HL-60 (cell line): ENCODE results near the gene ATP11A.
A peak's percentile ranks its signal among the peaks of the same experiment; 100 is the strongest.

Source experiments
- DNase-seq, 2 experiments: peaks; one replicate each; pipeline ENCODE4 v3.0.0-alpha.2; 2010 to 2020; ENCODE audit warnings: low read depth in 1 of 2, low spot score in 1 of 2
- H3K27ac ChIP-seq: fragments of 250-450 bp; sonication (Bioruptor Pico); replicated peaks from 2 replicates; pipeline ENCODE4 v1.5.1; 2020; ENCODE audit warnings: mild to moderate bottlenecking, moderate library complexity
- H3K27me3 ChIP-seq: fragments of 250-450 bp; sonication (Bioruptor Pico); 2 replicates; pipeline ENCODE4 v1.5.1; 2021; ENCODE audit warnings: mild to moderate bottlenecking, moderate library complexity; ENCODE audit not compliant: insufficient read depth, poor library complexity, severe bottlenecking
- H3K4me3 ChIP-seq: replicated peaks from 2 replicates; pipeline ENCODE4 v1.5.1; 2011; ENCODE audit warnings: mild to moderate bottlenecking, control low read depth, low read length; ENCODE audit not compliant: insufficient read depth
- GABPA ChIP-seq: IDR thresholded peaks from 2 replicates; pipeline ENCODE4 v1.6.1; 2012; ENCODE audit warnings: low read depth
- POLR2AphosphoS5 ChIP-seq: IDR thresholded peaks from 2 replicates; pipeline ENCODE4 v1.6.1; 2012; ENCODE audit warnings: low read depth
- SPI1 ChIP-seq: IDR thresholded peaks from 2 replicates; pipeline ENCODE4 v1.6.1; 2012; ENCODE audit warnings: low read depth, mild to moderate bottlenecking, borderline replicate concordance
- TF ChIP-seq, protein P1 (sequence below): IDR thresholded peaks from one replicate; pipeline ENCODE4 v1.5.1; 2011; ENCODE audit warnings: low read length, control low read depth, inconsistent platforms; ENCODE audit not compliant: insufficient read depth
- TF ChIP-seq, protein P2 (sequence below): IDR thresholded peaks from 2 replicates; pipeline ENCODE4 v1.6.1; 2012; ENCODE audit warnings: low read depth; ENCODE audit not compliant: insufficient replicate concordance

ATP11A gene

DNA sequence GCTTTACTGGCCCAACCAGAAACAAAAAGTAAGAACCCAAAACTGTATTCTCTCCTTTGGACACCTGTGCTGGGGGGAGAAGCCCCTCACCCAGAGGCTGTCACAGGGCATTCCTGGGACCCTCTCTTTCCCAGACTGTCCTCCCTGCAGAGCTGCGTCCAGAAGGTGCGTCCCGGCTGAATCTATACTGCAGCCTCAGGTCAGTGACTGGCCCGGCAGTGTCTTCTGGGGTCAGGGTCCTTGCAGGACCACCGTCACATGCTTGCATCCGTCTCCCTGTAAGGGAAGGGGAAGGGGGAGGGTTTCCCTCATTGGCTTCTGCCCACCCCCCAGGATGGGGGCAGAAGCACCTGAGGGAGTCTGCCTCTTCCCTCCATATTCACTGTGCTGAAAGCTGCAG, 76.5 kb downstream of the ATP11A start:
- TF ChIP-seq GABPA (no peak), POLR2AphosphoS5 (no peak), SPI1 (no peak)
- TF ChIP-seq, protein P1, sequence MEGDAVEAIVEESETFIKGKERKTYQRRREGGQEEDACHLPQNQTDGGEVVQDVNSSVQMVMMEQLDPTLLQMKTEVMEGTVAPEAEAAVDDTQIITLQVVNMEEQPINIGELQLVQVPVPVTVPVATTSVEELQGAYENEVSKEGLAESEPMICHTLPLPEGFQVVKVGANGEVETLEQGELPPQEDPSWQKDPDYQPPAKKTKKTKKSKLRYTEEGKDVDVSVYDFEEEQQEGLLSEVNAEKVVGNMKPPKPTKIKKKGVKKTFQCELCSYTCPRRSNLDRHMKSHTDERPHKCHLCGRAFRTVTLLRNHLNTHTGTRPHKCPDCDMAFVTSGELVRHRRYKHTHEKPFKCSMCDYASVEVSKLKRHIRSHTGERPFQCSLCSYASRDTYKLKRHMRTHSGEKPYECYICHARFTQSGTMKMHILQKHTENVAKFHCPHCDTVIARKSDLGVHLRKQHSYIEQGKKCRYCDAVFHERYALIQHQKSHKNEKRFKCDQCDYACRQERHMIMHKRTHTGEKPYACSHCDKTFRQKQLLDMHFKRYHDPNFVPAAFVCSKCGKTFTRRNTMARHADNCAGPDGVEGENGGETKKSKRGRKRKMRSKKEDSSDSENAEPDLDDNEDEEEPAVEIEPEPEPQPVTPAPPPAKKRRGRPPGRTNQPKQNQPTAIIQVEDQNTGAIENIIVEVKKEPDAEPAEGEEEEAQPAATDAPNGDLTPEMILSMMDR: no peak
- TF ChIP-seq, protein P2, sequence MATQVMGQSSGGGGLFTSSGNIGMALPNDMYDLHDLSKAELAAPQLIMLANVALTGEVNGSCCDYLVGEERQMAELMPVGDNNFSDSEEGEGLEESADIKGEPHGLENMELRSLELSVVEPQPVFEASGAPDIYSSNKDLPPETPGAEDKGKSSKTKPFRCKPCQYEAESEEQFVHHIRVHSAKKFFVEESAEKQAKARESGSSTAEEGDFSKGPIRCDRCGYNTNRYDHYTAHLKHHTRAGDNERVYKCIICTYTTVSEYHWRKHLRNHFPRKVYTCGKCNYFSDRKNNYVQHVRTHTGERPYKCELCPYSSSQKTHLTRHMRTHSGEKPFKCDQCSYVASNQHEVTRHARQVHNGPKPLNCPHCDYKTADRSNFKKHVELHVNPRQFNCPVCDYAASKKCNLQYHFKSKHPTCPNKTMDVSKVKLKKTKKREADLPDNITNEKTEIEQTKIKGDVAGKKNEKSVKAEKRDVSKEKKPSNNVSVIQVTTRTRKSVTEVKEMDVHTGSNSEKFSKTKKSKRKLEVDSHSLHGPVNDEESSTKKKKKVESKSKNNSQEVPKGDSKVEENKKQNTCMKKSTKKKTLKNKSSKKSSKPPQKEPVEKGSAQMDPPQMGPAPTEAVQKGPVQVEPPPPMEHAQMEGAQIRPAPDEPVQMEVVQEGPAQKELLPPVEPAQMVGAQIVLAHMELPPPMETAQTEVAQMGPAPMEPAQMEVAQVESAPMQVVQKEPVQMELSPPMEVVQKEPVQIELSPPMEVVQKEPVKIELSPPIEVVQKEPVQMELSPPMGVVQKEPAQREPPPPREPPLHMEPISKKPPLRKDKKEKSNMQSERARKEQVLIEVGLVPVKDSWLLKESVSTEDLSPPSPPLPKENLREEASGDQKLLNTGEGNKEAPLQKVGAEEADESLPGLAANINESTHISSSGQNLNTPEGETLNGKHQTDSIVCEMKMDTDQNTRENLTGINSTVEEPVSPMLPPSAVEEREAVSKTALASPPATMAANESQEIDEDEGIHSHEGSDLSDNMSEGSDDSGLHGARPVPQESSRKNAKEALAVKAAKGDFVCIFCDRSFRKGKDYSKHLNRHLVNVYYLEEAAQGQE: no peak
- H3K4me3 ChIP-seq: no peak overlapping the region
- no peaks in the 10 kb centered on the region for H3K27me3 ChIP-seq
- no peak for DNase-seq
- H3K27ac ChIP-seq: no peak overlapping the region

DNA sequence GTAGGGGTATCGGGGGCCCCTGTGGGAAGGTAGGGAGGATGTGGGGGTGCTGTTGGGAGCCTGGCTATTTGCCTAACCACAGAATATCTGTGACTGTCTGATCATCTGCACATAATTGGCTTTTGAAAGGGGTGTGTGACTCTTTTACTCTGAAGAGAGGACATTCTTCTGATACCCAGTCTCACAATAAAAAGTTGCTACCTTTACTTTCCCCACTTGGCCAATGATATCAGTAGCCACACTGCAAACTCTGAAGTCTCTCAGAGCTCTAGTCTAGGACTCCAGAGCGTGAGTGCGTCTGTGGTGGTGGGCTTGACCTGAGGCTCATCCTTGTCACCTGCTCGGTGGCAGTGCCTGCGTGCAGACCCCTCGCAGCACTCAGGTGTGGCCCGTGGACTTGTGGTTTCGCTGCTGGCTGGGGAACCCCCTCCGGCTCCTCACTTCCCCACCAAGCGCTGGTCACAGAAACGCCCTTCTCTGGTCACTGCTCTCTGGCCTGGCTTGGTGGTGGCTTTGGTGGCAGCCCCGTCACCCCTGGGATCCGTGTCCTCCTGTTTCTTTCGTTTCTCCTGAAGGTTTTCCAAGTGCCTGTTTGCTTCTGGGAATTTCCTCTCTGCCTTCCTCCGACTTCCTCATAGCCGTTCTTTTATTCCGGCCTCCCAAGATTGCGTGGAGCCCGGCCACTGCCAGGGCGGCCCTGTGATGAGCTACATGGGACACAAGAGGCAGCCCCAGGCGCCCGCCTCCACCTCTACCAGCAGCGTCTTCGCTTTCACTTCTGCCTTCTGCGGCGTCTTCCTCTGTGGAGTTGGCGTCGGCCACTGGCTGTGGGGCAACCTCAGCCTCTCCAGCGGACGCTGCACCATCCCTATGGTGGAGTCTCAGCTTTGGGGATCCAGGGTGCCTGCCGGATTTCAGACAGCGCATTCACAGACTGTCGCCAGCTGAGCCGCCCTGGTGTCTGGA, 78.0 kb downstream of the ATP11A start:
- TF ChIP-seq SPI1 (no peak), GABPA (no peak), POLR2AphosphoS5 (no peak)
- TF ChIP-seq, protein P1: no peak
- TF ChIP-seq, protein P2: no peak
- H3K4me3 ChIP-seq: no peak overlapping the region
- H3K27me3 ChIP-seq: no peaks in the 10 kb centered on the region
- no peak overlapping the region for H3K27ac ChIP-seq
- peak in 1 of 2 experiments; percentile 32 for DNase-seq

DNA sequence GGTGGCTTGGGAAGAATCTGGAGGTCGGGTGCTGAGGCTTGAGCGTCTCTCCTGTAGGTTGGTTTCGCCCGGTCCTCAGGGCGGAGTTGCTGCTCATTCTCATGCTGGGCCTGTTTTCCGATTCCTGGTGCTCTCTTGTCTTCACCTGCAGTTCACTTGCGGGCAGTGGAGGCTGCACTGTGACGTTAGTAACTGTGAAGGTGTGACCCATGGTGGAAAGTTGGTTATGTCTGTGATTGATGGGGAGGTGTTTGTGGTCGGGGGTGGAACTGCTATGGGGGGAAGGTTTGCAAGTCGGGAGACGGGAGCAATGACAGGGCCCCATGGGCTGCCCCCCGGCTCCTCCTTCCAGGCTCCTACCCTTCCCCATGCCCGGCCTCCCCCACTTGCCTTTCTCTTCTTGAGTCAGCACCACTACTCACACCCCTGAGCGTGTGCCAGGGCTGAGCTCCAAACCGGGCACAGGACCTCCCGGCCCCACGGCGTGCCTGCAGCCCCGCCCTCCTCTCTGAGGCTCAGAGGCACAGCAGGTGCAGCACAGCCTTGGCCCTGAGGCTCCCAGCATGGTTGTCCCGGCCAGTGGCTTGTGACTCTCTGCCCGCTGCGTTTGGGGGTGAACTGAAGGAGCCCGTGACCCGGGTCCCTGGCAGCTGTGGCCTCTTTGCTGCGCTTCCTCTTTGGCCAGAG, 79.1 kb downstream of the ATP11A start:
- no peak for DNase-seq
- no peaks in the 10 kb centered on the region for H3K27me3 ChIP-seq
- no peak overlapping the region for H3K27ac ChIP-seq

More for the DNA sequence above, 79.1 kb downstream of the ATP11A start:
- H3K4me3 ChIP-seq: no peak overlapping the region
- TF ChIP-seq, protein P2: no peak
- TF ChIP-seq, protein P1: no peak
- no peak for TF ChIP-seq POLR2AphosphoS5
- no peak for TF ChIP-seq SPI1
- no peak for TF ChIP-seq GABPA
